GM12891 (cell line): ENCODE data around the gene MEPCE.

Experiments used
- POLR2A ChIP-seq: IDR thresholded peaks from 2 replicates; pipeline ENCODE4 v1.6.1; 2011; ENCODE audit warnings: low read depth, low read length, control low read depth
- POLR2AphosphoS5 ChIP-seq: IDR thresholded peaks from 2 replicates; pipeline ENCODE4 v1.6.1; 2011; ENCODE audit warnings: low read depth, low read length, control low read depth
- POU2F2 ChIP-seq: IDR thresholded peaks from 2 replicates; pipeline ENCODE4 v1.6.1; 2011; ENCODE audit warnings: low read depth, mild to moderate bottlenecking, control low read depth, low read length, moderate library complexity
- SPI1 ChIP-seq: IDR thresholded peaks from 2 replicates; pipeline ENCODE4 v1.6.1; 2011; ENCODE audit warnings: low read depth, low read length, control low read depth
- TAF1 ChIP-seq: IDR thresholded peaks from 2 replicates; pipeline ENCODE4 v1.6.1; 2011; ENCODE audit warnings: low read depth, low read length, control low read depth

GRCh38 chr7:100380196-100380595, 49.4 kb upstream of the MEPCE start:
- TF ChIP-seq POLR2AphosphoS5 (no peak), SPI1 (no peak), POLR2A (no peak), TAF1 (no peak), POU2F2 (no peak)
